ENCODE results near the gene TTN. TPM values are rescaled to one million over a fixed set of nuclear protein-coding genes. Genes with fewer than 3 reads are reported as not detected.

Gene TTN
- polyA plus RNA-seq, 1 experiment, result not detected

DNA sequence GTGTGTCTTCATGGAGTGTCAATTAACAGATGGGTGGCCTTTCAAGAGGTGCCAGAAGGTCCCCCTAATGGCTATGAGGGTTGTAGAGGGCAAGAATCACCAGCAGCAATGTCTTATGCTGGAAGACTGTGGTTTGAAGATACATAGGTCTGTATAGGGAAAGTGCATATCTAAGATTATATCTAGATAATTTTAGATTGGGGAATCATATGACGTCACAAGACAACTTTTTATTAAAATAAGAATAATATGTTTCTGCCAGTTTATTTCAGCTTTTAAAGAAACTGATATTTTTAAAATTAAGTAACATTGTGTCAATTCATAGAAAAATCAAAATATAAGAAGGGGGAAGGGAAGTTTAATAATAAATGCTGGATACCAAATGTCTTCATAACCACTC lies 162.3 kb downstream of the TTN start:
- no peaks in the 10 kb centered on the region for H3K36me3 ChIP-seq (ENCODE audit: control insufficient read depth, insufficient read depth, low read length)
- ChIA-PET CTCF (interaction anchor here (0.6 kb wide), 1 partner anchor 43 kb away, joined by 3 read pairs; no protein-coding TSS in a partner anchor), POLR2A (no interaction called here)
- no peak overlapping the region for H3K4me3 ChIP-seq (ENCODE audit: low read depth, low read length)
- DNase-seq (ENCODE audit: low read depth), result no peak
- TF ChIP-seq, protein P1, sequence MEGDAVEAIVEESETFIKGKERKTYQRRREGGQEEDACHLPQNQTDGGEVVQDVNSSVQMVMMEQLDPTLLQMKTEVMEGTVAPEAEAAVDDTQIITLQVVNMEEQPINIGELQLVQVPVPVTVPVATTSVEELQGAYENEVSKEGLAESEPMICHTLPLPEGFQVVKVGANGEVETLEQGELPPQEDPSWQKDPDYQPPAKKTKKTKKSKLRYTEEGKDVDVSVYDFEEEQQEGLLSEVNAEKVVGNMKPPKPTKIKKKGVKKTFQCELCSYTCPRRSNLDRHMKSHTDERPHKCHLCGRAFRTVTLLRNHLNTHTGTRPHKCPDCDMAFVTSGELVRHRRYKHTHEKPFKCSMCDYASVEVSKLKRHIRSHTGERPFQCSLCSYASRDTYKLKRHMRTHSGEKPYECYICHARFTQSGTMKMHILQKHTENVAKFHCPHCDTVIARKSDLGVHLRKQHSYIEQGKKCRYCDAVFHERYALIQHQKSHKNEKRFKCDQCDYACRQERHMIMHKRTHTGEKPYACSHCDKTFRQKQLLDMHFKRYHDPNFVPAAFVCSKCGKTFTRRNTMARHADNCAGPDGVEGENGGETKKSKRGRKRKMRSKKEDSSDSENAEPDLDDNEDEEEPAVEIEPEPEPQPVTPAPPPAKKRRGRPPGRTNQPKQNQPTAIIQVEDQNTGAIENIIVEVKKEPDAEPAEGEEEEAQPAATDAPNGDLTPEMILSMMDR (IDR thresholded peaks at IDR 0.05; ENCODE audit: insufficient read depth, low read depth, low read length), result no peak
- no peaks in the 10 kb centered on the region for H3K27me3 ChIP-seq (ENCODE audit: control insufficient read depth, insufficient read depth, low read length)

DNA sequence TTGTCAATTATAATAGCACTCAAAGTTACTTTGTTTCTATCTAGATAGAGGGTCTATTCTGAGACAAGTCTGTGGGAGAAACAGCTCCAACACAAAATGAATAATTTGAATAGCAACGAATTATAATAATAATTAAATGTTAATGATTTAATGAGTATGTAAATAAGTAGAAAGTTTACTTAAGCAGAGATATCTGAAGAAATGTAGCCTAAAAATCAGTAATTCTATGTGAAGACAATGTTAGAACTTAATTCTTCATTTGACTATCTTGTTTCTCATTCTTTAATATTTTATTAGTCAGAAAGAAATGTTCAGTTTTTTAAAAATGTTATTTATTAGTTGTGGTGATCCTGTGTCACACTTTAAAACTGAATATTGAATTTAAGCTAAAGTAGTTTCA lies 165.7 kb downstream of the TTN start:
- Histone ChIP-seq H3K4me3 (ENCODE audit: low read depth, low read length) (no peak overlapping the region), H3K36me3 (ENCODE audit: control insufficient read depth, insufficient read depth, low read length) (no peaks in the 10 kb centered on the region), H3K27me3 (ENCODE audit: control insufficient read depth, insufficient read depth, low read length) (no peaks in the 10 kb centered on the region)
- TF ChIP-seq, protein P1 (IDR thresholded peaks at IDR 0.05; ENCODE audit: insufficient read depth, low read depth, low read length), result no peak
- CTCF ChIA-PET, result no interaction called here
- DNase-seq (ENCODE audit: low read depth), result no peak
- POLR2A ChIA-PET, result no interaction called here

DNA sequence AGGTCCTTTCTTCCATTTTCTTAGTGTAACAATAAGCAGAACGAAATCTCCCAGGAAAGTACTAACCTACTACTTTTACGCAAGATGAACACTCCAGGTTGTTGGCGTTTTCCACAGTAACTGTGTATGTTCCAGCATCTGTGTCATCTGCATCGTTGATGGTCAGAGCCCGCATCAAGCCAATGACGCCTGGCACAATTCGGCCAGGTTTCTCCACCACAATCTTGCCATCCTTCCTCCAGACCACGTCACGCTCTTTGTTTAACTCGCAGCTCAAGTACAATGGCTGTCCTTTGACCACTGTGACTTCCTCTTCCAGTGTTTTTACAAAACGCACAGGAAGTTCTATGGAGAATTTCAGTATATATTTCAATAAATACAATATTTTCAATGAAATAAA lies 171.3 kb downstream of the TTN start:
- ChIA-PET POLR2A (no interaction called here), CTCF (interaction anchor here (0.9 kb wide), 1 partner anchor 9 kb away, joined by 3 read pairs; no protein-coding TSS in a partner anchor)
- TF ChIP-seq, protein P1 (IDR thresholded peaks at IDR 0.05; ENCODE audit: insufficient read depth, low read depth, low read length), result no peak
- DNase-seq (ENCODE audit: low read depth), result no peak
- Histone ChIP-seq H3K4me3 (ENCODE audit: low read depth, low read length) (no peak overlapping the region), H3K36me3 (ENCODE audit: control insufficient read depth, insufficient read depth, low read length) (no peaks in the 10 kb centered on the region), H3K27me3 (ENCODE audit: control insufficient read depth, insufficient read depth, low read length) (no peaks in the 10 kb centered on the region)

DNA sequence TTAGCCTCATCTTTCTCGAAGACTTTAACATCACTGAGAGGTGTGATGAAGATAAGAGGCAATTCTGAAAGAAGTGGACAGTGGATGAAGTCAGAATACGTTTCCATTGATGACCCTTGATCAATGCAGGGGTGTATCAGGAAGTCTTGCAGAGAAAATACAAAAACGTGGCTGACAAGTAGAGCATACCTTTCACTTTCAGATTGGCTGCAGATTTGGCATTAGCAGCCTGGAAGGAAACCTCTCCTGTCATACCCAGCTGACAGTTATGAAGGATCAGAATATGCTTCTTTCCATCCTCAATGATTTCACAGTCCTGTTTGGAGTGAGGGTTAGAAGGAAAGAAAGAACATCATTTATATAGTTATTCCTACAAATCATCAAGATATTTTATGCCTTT lies 174.5 kb downstream of the TTN start:
- TF ChIP-seq, protein P1 (IDR thresholded peaks at IDR 0.05; ENCODE audit: insufficient read depth, low read depth, low read length), result no peak
- no peak overlapping the region for H3K4me3 ChIP-seq (ENCODE audit: low read depth, low read length)
- CTCF ChIA-PET, result no interaction called here
- POLR2A ChIA-PET, result no interaction called here
- DNase-seq (ENCODE audit: low read depth), result no peak
- H3K27me3 ChIP-seq (ENCODE audit: control insufficient read depth, insufficient read depth, low read length), result no peaks in the 10 kb centered on the region
- no peaks in the 10 kb centered on the region for H3K36me3 ChIP-seq (ENCODE audit: control insufficient read depth, insufficient read depth, low read length)

DNA sequence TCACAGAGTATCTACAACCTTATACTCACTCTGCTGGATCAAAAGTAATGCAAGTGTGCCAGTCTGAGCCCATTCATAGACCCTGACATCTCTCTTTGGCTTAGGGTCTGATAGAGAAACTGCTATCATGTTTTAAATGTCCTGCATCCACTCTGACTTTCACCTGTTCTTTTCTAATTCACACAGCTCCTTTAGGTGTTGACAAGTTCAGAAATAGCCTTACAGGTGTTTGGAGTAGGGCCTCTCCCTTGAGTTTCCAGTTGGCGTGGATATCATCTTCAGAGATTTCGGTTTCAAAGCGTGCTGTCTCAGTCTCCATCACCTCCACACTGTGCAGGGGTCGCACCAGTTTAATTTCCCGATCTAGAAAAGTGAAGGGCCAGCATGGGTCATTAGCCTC lies 176.6 kb downstream of the TTN start:
- no peak for DNase-seq (ENCODE audit: low read depth)
- H3K4me3 ChIP-seq (ENCODE audit: low read depth, low read length), result no peak overlapping the region
- H3K36me3 ChIP-seq (ENCODE audit: control insufficient read depth, insufficient read depth, low read length), result no peaks in the 10 kb centered on the region
- H3K27me3 ChIP-seq (ENCODE audit: control insufficient read depth, insufficient read depth, low read length), result no peaks in the 10 kb centered on the region
- ChIA-PET CTCF (interaction anchor here (0.9 kb wide), 1 partner anchor 9 kb away, joined by 3 read pairs; no protein-coding TSS in a partner anchor), POLR2A (no interaction called here)
- TF ChIP-seq, protein P1 (IDR thresholded peaks at IDR 0.05; ENCODE audit: insufficient read depth, low read depth, low read length), result no peak

Data from BJ (cell line).